HG03460 (cell line): ENCODE results near the gene CAMK2B.

ENCODE experiments used
- ATAC-seq: cut with Tn5 transposase; IDR thresholded peaks from one replicate; pipeline ENCODE4 v1.9.1; 2021; ENCODE audit not compliant: unreplicated experiment

The CAMK2B gene

GRCh38 chr7:44275957-44276570 lies 49.3 kb downstream of the CAMK2B start:
- ATAC-seq = no peak

- ATAC-seq = no peak
Measured at GRCh38 chr7:44275146-44275545, 50.2 kb downstream of the CAMK2B start.

- no peak for ATAC-seq
Measured at GRCh38 chr7:44274623-44274975, 50.8 kb downstream of the CAMK2B start.

- ATAC-seq = no peak
Measured at GRCh38 chr7:44273681-44274622, 51.4 kb downstream of the CAMK2B start.

- no peak for ATAC-seq
Measured at GRCh38 chr7:44272981-44273380, 52.4 kb downstream of the CAMK2B start.

- ATAC-seq = no peak
Measured at GRCh38 chr7:44272456-44272855, 52.9 kb downstream of the CAMK2B start.

GRCh38 chr7:44269943-44270493 lies 55.4 kb downstream of the CAMK2B start:
- ATAC-seq = no peak

GRCh38 chr7:44269417-44269816 lies 56.0 kb downstream of the CAMK2B start:
- ATAC-seq = no peak

- ATAC-seq = no peak
Measured at GRCh38 chr7:44268671-44269070, 56.7 kb downstream of the CAMK2B start.

- ATAC-seq = no peak
Measured at GRCh38 chr7:44267719-44268421, 57.5 kb downstream of the CAMK2B start.

GRCh38 chr7:44267178-44267577 lies 58.2 kb downstream of the CAMK2B start:
- no peak for ATAC-seq

- ATAC-seq = no peak
Measured at GRCh38 chr7:44266526-44266925, 58.9 kb downstream of the CAMK2B start.

GRCh38 chr7:44265728-44266127 lies 59.7 kb downstream of the CAMK2B start:
- ATAC-seq = no peak

GRCh38 chr7:44264221-44264931 lies 61.0 kb downstream of the CAMK2B start:
- no peak for ATAC-seq

- no peak for ATAC-seq
Measured at GRCh38 chr7:44263326-44264082, 61.9 kb downstream of the CAMK2B start.

GRCh38 chr7:44262031-44262430 lies 63.4 kb downstream of the CAMK2B start:
- ATAC-seq = no peak

- ATAC-seq = no peak
Measured at GRCh38 chr7:44261240-44261639, 64.2 kb downstream of the CAMK2B start.

- no peak for ATAC-seq
Measured at GRCh38 chr7:44259547-44260457, 65.6 kb downstream of the CAMK2B start.
